Left cardiac atrium (tissue), 4 donors: ENCODE data around the gene NDUFB6. TPM values are rescaled to one million over a fixed set of nuclear protein-coding genes. Genes with fewer than 3 reads are reported as not detected.
A peak's percentile ranks its signal among the peaks of the same experiment; 100 is the strongest.
"Not testable (repeated sequence)": the region's sequence is repeated elsewhere in the genome, so short reads cannot be mapped to it uniquely, and the experiment has no call there.

ENCODE experiments used
- ATAC-seq, 2 donors: fragments of 200-7000 bp; cut with Tn5 transposase; one replicate each; pipeline ENCODE4 v1.9.1; 2020; ENCODE audit warnings: mild to moderate bottlenecking in 2 of 2, moderate library complexity in 2 of 2
- DNase-seq: peaks from one replicate; pipeline ENCODE4 v3.0.0-alpha.2; 2020
- intact Hi-C, 2 donors: fragments of 100-400 bp; cut with DNase I; formaldehyde crosslinking; loops; one replicate each; pipeline versions ENCODE4 v1.14.1 to v1.15.1; 2022 to 2023
- total RNA-seq, 2 donors: library from RNA; stranded (reverse); fragmentation: NEBNext Ultra II Directional; extraction: Animal tissue kit (Norgen Biotek cat#: 25700); gene quantifications; one replicate each; pipeline ENCODE4 v1.2.1, GENCODE V29; 2021
- donor health status: DM: no; HTN: yes; CAD: no.
- donor health status: DM: no; HTN: yes; CAD: no; lungs with severe emphysema.
- donor health status: DM: yes; HTN: yes; CAD: no.
- donor health status: Dilated cardiomyopathy.

The NDUFB6 gene
- total RNA-seq, 2 donors from 2014 or later = 113 to 127 TPM

DNA sequence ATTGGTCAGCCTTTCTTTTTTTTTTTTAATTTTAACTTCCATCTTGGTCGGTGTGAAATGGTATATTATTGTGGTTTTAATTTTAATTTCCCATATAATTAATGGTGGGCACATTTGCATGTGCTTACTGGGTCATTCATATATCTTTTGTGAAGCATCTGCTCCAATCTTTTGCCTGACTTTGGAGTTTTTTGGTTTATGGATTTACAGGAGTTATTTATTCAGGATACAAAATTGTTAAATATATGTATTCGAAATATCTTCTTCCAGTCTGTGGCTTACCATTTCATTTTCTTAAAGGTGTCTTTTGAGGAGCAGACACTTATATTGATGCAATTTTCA, 46.3 kb downstream of the NDUFB6 start:
- intact Hi-C loops = no loop called here
- ATAC-seq = no peak

DNA sequence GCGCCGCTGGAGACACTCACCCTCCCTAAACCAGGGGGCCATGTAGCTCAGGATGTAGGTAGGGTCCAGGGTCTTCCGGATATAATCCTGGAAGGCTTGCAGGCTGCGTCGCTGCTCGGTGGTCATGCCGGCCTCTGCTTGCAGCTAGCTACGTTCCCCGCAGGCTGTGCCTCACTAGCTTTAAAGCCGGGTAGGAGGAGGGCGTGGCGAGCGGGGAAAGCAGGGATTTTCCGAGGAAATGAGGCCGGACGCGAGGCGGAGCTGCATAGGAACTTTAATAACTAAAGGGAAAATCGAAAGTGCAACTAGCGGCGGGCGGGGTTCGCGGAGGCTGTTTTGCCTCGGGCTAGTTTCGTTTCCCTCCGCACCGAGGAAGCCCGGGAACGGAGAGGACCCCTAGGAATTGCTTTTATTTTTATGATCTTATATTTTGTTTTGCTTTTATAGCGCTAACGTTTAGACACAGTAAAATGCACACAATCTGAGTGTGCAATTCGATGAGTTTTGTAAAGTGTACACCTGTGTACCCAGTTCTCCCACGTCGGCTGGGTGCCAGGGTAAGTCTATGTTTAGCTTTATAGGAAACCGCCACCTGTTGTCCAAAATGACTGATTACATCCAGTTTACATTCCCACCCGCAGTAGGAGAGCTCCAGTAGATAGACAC, 46.8 kb downstream of the NDUFB6 start, which contains the start of gene RIGI:
RIGI (minus strand) TSS at position 156 of the 666 bp plus-strand sequence; CDS start at position 126, 30 bp downstream.
- ATAC-seq (peak; percentile 95 to 97), DNase-seq (peak; percentile 96)
- intact Hi-C loops = no loop called here

More for the DNA sequence above, 46.3 kb downstream of the NDUFB6 start:
- no peak for DNase-seq

- intact Hi-C loops = no loop called here
- DNase-seq (no peak), ATAC-seq (no peak)
Observed at GRCh38 chr9:32525709-32526030, 47.3 kb downstream of the NDUFB6 start.

DNA sequence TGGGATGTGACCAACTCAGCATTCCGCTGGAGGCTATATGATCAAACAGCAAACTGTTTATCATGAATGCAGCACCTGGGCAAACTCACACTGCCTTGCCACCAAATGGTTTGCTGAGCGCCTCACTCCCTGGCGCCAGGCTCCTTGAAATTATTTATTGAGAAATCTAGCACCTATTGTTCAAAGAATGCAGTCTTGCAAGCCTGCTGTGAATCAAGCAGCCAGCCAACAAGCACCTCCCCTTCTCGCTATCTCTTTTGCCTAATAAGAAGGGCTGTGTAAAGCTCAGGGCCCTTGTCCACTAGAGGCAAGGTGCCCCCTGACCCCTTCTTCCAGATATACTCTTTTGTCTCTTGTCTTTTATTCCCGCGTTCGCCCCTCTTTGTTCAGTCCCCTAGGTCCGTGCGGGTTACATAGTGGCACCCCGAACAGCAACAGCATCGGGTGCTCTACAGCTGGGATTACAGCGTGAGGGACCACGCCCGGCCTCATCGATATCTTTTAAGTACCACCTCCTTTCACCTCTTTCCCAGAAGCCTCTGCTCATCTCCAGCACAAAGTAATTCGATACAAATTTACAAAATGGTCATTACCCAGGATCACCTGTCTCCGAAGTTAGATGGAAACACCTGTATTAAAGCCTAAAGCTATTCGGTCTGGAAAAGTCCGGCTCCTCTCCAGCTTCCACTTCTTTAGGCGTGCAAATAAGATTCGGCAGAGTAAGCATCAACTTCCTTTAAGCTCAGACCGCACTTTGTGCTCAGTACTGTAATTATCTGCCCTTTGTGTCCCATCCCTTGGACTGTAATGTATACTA, 47.9 kb downstream of the NDUFB6 start:
- peak; percentile 12 to 45 for ATAC-seq
- intact Hi-C loops = no loop called here
- no peak for DNase-seq

DNA sequence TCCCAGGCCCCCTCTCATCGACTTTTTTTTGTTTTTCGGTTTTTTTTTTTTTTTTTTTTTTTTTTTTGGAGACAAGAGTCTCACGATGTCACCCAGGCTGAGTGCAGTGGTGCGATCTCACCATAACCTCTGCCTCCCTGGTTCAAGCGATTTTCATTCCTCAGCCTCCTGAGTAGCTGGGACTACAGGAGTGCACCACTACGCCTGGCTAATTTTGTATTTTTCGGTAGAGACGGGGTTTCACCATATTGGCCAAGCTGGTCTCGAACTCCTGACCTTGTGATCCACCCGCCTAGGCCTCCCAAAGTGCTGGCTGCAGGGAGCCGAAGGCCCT, 48.4 kb downstream of the NDUFB6 start:
- DNase-seq, intact Hi-C loops, ATAC-seq: not testable (repeated sequence)

DNA sequence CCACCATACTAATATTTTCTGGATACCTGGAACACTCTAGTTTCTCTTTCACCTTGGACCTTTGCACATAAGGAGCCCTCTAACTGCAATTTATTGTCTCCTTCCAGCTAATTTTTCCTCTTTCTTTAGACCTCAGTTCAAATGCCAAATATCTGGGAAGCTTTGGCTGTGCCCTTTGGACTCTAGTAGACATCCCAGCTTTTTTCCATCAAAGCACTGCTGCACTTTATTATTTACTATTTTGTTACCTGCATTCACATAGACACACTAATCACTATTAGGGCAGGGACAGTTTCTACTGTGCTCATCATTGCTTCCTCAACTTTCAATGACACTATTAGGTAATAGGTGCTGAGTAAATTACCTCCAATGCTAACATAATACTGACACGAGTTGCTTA, 49.0 kb downstream of the NDUFB6 start:
- DNase-seq = no peak
- ATAC-seq = no peak
- intact Hi-C loops = no loop called here

GRCh38 chr9:32518276-32518675, 54.7 kb downstream of the NDUFB6 start:
- ATAC-seq (no peak), DNase-seq (no peak)
- intact Hi-C loops = no loop called here

DNA sequence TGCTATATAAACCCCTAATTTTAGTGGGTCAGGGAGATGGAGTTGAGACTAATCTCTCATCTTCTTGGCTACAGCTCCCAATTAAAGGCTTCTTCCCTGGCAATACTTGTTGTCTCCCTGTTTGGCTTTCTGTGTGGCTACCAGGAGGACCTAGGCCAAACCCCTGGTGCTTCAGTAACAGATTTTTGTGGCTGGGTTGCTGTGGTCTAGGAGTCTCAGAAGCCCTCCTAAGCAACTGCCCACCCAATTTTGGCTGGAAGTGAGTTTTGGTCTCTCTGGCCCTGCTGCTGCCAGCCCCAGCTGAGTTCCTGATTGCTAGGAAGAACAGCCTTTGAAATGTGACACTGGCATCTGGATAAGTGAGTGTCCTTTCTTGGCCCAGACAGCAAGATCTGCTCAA, 56.7 kb downstream of the NDUFB6 start:
- no peak for DNase-seq
- intact Hi-C loops = no loop called here

DNA sequence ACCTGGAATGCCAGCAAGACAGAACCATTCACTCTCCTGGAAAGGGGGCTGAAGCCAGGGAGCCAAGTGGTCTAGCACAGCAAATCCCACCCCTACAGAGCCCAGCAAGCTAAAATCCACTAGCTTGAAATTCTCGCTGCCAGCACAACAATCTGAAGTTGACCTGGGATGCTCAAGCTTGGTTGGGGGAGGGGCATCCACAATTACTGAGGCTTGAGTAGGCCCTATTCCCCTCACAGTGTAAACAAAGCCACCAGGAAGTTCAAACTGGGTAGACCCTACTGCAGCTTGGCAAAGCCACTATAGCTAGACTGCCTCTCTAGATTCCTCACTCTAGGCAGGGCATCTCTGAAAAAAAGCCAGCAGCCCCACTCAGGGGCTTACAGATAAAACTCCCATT, 64.2 kb downstream of the NDUFB6 start:
- ATAC-seq = no peak
- no peak for DNase-seq
- intact Hi-C loops = no loop called here

More for the DNA sequence above, 56.7 kb downstream of the NDUFB6 start:
- no peak for ATAC-seq

DNA sequence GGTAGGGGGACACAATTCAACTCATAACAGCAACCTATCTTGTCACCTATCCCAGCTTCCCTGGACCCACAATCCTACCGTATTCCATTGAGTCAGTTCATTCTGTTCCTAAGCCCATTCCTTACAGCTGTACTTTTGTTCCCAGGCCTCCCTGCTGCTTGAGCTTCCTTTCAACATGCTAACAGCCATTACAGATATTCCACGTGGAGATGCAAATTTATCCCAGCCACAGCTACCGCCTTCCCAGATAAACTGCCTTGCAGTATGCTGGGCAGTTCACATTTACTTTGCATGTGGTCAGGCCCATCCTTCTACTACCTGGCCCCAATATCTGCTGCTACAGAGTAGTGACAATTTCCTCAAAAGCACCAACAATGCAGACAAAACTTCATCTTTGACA, 70.0 kb downstream of the NDUFB6 start:
- intact Hi-C loops = no loop called here
- DNase-seq (no peak), ATAC-seq (no peak)

Other genes with a start within 250 kb of the NDUFB6 start
- 10 to 100 TPM; 59.6 to 62.0 TPM for gene ACO1, start 188.5 kb downstream of the NDUFB6 start, total RNA-seq
- 1 to 10 TPM; 4.1 to 6.6 TPM for gene RIGI, start 47.0 kb downstream of the NDUFB6 start, total RNA-seq
- gene SMIM27, start 20.8 kb downstream of the NDUFB6 start, total RNA-seq = 10 to 100 TPM; 15.1 to 17.9 TPM
- 1 to 10 TPM; 8.5 to 9.5 TPM for gene TOPORS, start 20.6 kb downstream of the NDUFB6 start, total RNA-seq
- not detected for gene TAF1L, start 62.5 kb upstream of the NDUFB6 start, total RNA-seq
- not detected for gene TMEM215, start 210.4 kb upstream of the NDUFB6 start, total RNA-seq